Neural cell (in vitro differentiated cells): Measurements from ENCODE around the gene TEX2. TPM values are rescaled to one million over a fixed set of nuclear protein-coding genes. Genes with fewer than 3 reads are reported as not detected.

Source experiments
- H2AFZ ChIP-seq: fragments of 200-600, 300-800 bp; sonication (generic), shearing (Covaris generic); 2 replicates; pipeline ENCODE4 v1.6.0; 2014; ENCODE audit warnings: low read depth, mild to moderate bottlenecking, antibody characterized with exemption, low read length, moderate library complexity
- H3F3A ChIP-seq: fragments of 200-600 bp; shearing (Covaris generic); 2 replicates; pipeline ENCODE4 v1.6.1; 2016; ENCODE audit warnings: mild to moderate bottlenecking, moderate library complexity, mixed read lengths, antibody characterized with exemption, low read length; ENCODE audit not compliant: insufficient read depth, poor library complexity, severe bottlenecking
- H3K27ac ChIP-seq: fragments of 200-600, 300-800 bp; sonication (generic), shearing (Covaris generic); 2 replicates; pipeline ENCODE4 v1.5.1; 2014; ENCODE audit warnings: mild to moderate bottlenecking, low read length, moderate library complexity
- H3K27me3 ChIP-seq: fragments of 300-800, 200-600 bp; sonication (generic), shearing (Covaris generic); 2 replicates; pipeline ENCODE4 v1.6.0; 2014; ENCODE audit warnings: mild to moderate bottlenecking, low read depth, low read length, moderate library complexity; ENCODE audit not compliant: insufficient read depth
- H3K36me3 ChIP-seq: fragments of 300-800, 200-600 bp; sonication (generic), shearing (Covaris generic); 2 replicates; pipeline ENCODE4 v1.5.1; 2014; ENCODE audit warnings: mild to moderate bottlenecking, antibody characterized with exemption, low read length, moderate library complexity; ENCODE audit not compliant: insufficient read depth
- H3K4me2 ChIP-seq: fragments of 300-800, 200-600 bp; sonication (generic), shearing (Covaris generic); 2 replicates; pipeline ENCODE4 v1.6.0; 2014; ENCODE audit warnings: mild to moderate bottlenecking, low read length
- H3K4me3 ChIP-seq: fragments of 300-800, 200-600 bp; sonication (generic), shearing (Covaris generic); 2 replicates; pipeline ENCODE4 v1.5.1; 2014; ENCODE audit warnings: mild to moderate bottlenecking, low read length, moderate library complexity
- H3K79me2 ChIP-seq: fragments of 200-600 bp; shearing (Covaris generic); replicated peaks from 2 replicates; pipeline ENCODE4 v1.6.0; 2014; ENCODE audit warnings: mild to moderate bottlenecking, low read length, moderate library complexity; ENCODE audit not compliant: insufficient read depth
- H3K9ac ChIP-seq: fragments of 300-800, 200-600 bp; sonication (generic), shearing (Covaris generic); 2 replicates; pipeline ENCODE4 v1.6.1; 2016; ENCODE audit warnings: mild to moderate bottlenecking, low read length, mixed read lengths
- H3K9me2 ChIP-seq: fragments of 200-600 bp; shearing (Covaris generic); 2 replicates; pipeline ENCODE4 v1.6.1; 2016; ENCODE audit warnings: mild to moderate bottlenecking, low read length, mixed read lengths; ENCODE audit not compliant: insufficient read depth
- H3K9me3 ChIP-seq: fragments of 200-600, 300-800 bp; sonication (generic), shearing (Covaris generic); 2 replicates; pipeline ENCODE4 v1.6.1; 2016; ENCODE audit warnings: mild to moderate bottlenecking, mixed run types, low read length, moderate library complexity, mixed read lengths
- H4K20me1 ChIP-seq: fragments of 200-600 bp; shearing (Covaris generic); 2 replicates; pipeline ENCODE4 v1.6.1; 2016; ENCODE audit warnings: mild to moderate bottlenecking, mixed run types; ENCODE audit not compliant: insufficient read depth
- EP300 ChIP-seq: fragments of 450-650 bp; conservative IDR thresholded peaks from 2 replicates; pipeline ENCODE4 v1.6.1; 2014; ENCODE audit warnings: antibody characterized with exemption, mild to moderate bottlenecking, moderate library complexity; ENCODE audit not compliant: poor library complexity, severe bottlenecking
- EZH2 ChIP-seq: fragments of 200-600, 300-800 bp; shearing (Covaris generic), sonication (generic); IDR thresholded peaks from 2 replicates; pipeline ENCODE4 v1.6.1; 2014; ENCODE audit warnings: antibody characterized with exemption, low read length, borderline replicate concordance, mild to moderate bottlenecking; ENCODE audit not compliant: insufficient read depth, poor library complexity, severe bottlenecking
- MXI1 ChIP-seq: fragments of 450-650 bp; conservative IDR thresholded peaks from 2 replicates; pipeline ENCODE4 v1.6.1; 2014; ENCODE audit warnings: antibody characterized with exemption, mild to moderate bottlenecking; ENCODE audit not compliant: poor library complexity, severe bottlenecking
- POLR2AphosphoS5 ChIP-seq: IDR thresholded peaks from 2 replicates; pipeline ENCODE4 v1.6.1; 2012
- RAD21 ChIP-seq: fragments of 450-650 bp; conservative IDR thresholded peaks from 2 replicates; pipeline ENCODE4 v1.6.1; 2014; ENCODE audit warnings: antibody characterized with exemption, mild to moderate bottlenecking, moderate library complexity
- SMC3 ChIP-seq: fragments of 450-650 bp; conservative IDR thresholded peaks from 2 replicates; pipeline ENCODE4 v1.6.1; 2014; ENCODE audit warnings: antibody characterized with exemption, mild to moderate bottlenecking, moderate library complexity; ENCODE audit not compliant: poor library complexity
- TAF1 ChIP-seq: IDR thresholded peaks from 2 replicates; pipeline ENCODE4 v1.6.1; 2012; ENCODE audit warnings: low read depth
- polyA plus RNA-seq: library from polyadenylated mRNA; depleted of rRNA; stranded (reverse); fragments of >200 nt; gene quantifications from 2 replicates; pipeline ENCODE4 v1.2.3, GENCODE V29; 2014
- TF ChIP-seq, protein P1 (sequence below): IDR thresholded peaks from 2 replicates; pipeline ENCODE4 v1.6.1; 2012; ENCODE audit warnings: borderline replicate concordance
- TF ChIP-seq, protein P2 (sequence below): fragments of 450-650 bp; IDR thresholded peaks from 2 replicates; pipeline ENCODE4 v1.5.1; 2014; ENCODE audit warnings: antibody characterized with exemption, mild to moderate bottlenecking, moderate library complexity; ENCODE audit not compliant: poor library complexity, severe bottlenecking

The TEX2 gene
- polyA plus RNA-seq, 1 donor from 2014 or later = 19.7 TPM

DNA sequence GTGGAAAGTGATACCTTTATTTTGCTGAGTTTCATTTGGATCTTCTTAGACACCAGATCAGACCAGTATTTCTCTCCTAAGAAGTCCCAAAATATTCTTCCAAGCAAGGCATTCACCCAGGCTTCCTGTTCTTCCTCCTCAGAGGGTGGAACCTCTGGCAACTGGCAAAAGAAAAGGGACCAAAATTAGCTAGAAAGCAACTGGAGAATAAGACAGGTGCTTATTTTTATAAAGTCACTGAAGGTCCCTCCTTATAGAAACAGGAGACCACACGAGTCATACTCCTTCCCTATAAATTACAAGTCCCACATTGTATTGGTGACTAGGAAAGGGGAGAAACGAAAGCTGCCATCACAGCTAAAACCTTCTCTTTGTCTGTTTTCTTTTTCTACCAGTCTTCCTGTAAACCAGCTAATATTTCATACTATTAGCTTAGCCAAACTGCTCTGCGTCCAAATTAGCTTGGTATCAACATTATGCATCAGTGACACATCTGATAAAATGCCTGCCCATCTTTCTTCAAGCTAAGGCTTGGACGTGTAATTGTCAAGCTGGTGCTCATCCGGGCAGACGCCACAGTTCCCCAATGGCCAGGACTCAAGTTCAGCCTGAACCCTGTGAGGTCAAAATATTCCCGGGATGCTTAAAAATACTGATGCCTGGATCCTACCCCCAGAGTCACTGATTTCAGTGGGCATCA is 85.6 kb downstream of the TEX2 start:
- Histone ChIP-seq H3K27me3 (no peaks in the 10 kb centered on the region), H2AFZ (no peak overlapping the region), H3K4me2 (no peak overlapping the region), H3K9me2 (no peaks in the 10 kb centered on the region), H3K36me3 (no peaks in the 10 kb centered on the region), H3K27ac (no peak overlapping the region), H3K79me2 (no peaks in the 10 kb centered on the region), H3K9me3 (no peaks in the 10 kb centered on the region), H4K20me1 (no peaks in the 10 kb centered on the region), H3F3A (no peaks in the 10 kb centered on the region), H3K9ac (no peak overlapping the region), H3K4me3 (no peak overlapping the region)
- TF ChIP-seq MXI1 (no peak), EP300 (no peak), RAD21 (no peak), EZH2 (no peak), POLR2AphosphoS5 (no peak), SMC3 (no peak), TAF1 (no peak)
- TF ChIP-seq, protein P1, sequence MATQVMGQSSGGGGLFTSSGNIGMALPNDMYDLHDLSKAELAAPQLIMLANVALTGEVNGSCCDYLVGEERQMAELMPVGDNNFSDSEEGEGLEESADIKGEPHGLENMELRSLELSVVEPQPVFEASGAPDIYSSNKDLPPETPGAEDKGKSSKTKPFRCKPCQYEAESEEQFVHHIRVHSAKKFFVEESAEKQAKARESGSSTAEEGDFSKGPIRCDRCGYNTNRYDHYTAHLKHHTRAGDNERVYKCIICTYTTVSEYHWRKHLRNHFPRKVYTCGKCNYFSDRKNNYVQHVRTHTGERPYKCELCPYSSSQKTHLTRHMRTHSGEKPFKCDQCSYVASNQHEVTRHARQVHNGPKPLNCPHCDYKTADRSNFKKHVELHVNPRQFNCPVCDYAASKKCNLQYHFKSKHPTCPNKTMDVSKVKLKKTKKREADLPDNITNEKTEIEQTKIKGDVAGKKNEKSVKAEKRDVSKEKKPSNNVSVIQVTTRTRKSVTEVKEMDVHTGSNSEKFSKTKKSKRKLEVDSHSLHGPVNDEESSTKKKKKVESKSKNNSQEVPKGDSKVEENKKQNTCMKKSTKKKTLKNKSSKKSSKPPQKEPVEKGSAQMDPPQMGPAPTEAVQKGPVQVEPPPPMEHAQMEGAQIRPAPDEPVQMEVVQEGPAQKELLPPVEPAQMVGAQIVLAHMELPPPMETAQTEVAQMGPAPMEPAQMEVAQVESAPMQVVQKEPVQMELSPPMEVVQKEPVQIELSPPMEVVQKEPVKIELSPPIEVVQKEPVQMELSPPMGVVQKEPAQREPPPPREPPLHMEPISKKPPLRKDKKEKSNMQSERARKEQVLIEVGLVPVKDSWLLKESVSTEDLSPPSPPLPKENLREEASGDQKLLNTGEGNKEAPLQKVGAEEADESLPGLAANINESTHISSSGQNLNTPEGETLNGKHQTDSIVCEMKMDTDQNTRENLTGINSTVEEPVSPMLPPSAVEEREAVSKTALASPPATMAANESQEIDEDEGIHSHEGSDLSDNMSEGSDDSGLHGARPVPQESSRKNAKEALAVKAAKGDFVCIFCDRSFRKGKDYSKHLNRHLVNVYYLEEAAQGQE = no peak
- TF ChIP-seq, protein P2, sequence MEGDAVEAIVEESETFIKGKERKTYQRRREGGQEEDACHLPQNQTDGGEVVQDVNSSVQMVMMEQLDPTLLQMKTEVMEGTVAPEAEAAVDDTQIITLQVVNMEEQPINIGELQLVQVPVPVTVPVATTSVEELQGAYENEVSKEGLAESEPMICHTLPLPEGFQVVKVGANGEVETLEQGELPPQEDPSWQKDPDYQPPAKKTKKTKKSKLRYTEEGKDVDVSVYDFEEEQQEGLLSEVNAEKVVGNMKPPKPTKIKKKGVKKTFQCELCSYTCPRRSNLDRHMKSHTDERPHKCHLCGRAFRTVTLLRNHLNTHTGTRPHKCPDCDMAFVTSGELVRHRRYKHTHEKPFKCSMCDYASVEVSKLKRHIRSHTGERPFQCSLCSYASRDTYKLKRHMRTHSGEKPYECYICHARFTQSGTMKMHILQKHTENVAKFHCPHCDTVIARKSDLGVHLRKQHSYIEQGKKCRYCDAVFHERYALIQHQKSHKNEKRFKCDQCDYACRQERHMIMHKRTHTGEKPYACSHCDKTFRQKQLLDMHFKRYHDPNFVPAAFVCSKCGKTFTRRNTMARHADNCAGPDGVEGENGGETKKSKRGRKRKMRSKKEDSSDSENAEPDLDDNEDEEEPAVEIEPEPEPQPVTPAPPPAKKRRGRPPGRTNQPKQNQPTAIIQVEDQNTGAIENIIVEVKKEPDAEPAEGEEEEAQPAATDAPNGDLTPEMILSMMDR = no peak

- no peak overlapping the region for H3K9ac ChIP-seq
- H3K9me2 ChIP-seq = no peaks in the 10 kb centered on the region
- H2AFZ ChIP-seq = no peak overlapping the region
- H3K4me3 ChIP-seq = no peak overlapping the region
- no peak overlapping the region for H3K4me2 ChIP-seq
- H3K9me3 ChIP-seq = no peaks in the 10 kb centered on the region
- H4K20me1 ChIP-seq = no peaks in the 10 kb centered on the region
- H3K27me3 ChIP-seq = no peaks in the 10 kb centered on the region
- no peak overlapping the region for H3K27ac ChIP-seq
- no peaks in the 10 kb centered on the region for H3K79me2 ChIP-seq
- TF ChIP-seq POLR2AphosphoS5 (no peak), EP300 (no peak), TAF1 (no peak), EZH2 (no peak), SMC3 (no peak), MXI1 (no peak), RAD21 (no peak)
- TF ChIP-seq, protein P2 = no peak
- TF ChIP-seq, protein P1 = no peak
- H3K36me3 ChIP-seq = no peaks in the 10 kb centered on the region
- H3F3A ChIP-seq = no peaks in the 10 kb centered on the region
Measured at GRCh38 chr17:64176556-64176955, 86.5 kb downstream of the TEX2 start.
